H1 (cell line): ENCODE results near the gene SH3GL1. TPM values are rescaled to one million over a fixed set of nuclear protein-coding genes. Genes with fewer than 3 reads are reported as not detected.

Source experiments
- BCL11A ChIP-seq, 2 experiments: IDR thresholded peaks; one replicate each; pipeline ENCODE4 v1.6.1; 2011; ENCODE audit warnings: low read depth in 2 of 2, low read length in 2 of 2, mild to moderate bottlenecking in 2 of 2
- BRCA1 ChIP-seq: IDR thresholded peaks from 2 replicates; pipeline ENCODE4 v1.6.1; 2012; ENCODE audit warnings: low read depth, low read length, improper control_type of control experiment
- EZH2 ChIP-seq: fragments of 200-600 bp; sonication (generic); IDR thresholded peaks from 2 replicates; pipeline ENCODE4 v1.7.1; 2012; ENCODE audit warnings: low read depth, mild to moderate bottlenecking, moderate library complexity, low read length, inconsistent platforms; ENCODE audit not compliant: severe bottlenecking
- KDM1A ChIP-seq: fragments of 200-600, 300-600 bp; sonication (generic); IDR thresholded peaks from 2 replicates; pipeline ENCODE4 v1.7.1; 2016; ENCODE audit warnings: mild to moderate bottlenecking, low read length, borderline replicate concordance
- POU5F1 ChIP-seq: IDR thresholded peaks from 2 replicates; pipeline ENCODE4 v1.6.1; 2011; ENCODE audit warnings: low read depth, mild to moderate bottlenecking, low read length, moderate library complexity
- SAP30 ChIP-seq: fragments of 300-600 bp; sonication (generic); IDR thresholded peaks from 2 replicates; pipeline ENCODE4 v1.7.1; 2012; ENCODE audit warnings: low read length, moderate library complexity, mild to moderate bottlenecking, inconsistent platforms; ENCODE audit not compliant: insufficient read depth, insufficient replicate concordance
- SP2 ChIP-seq: IDR thresholded peaks from 2 replicates; pipeline ENCODE4 v1.6.1; 2012; ENCODE audit warnings: mild to moderate bottlenecking, low read length, inconsistent platforms
- polyA plus RNA-seq, 7 experiments: library from polyadenylated mRNA; depleted of rRNA in 3 of 7; stranded (reverse) in 5 of 7; unstranded in 2 of 7; fragments of >200 nt in 5 of 7; fragments of 200-250 nt in 2 of 7; gene quantifications; 1 replicate in 5 of 7; 2 replicates in 1 of 7; 4 replicates in 1 of 7; pipeline versions ENCODE4 v1.2.1 to v1.2.3, GENCODE V29; 2011 to 2013; ENCODE audit warnings: missing spikeins in 2 of 7, mixed read lengths in 2 of 7
- total RNA-seq: library from RNA; stranded (reverse); fragmentation: NEBNext Ultra II Directional; extraction: Animal tissue kit (Norgen Biotek cat#: 25700); gene quantifications from 2 replicates; pipeline ENCODE4 v1.2.1, GENCODE V29; 2021

The SH3GL1 gene
- total and polyA plus RNA-seq, 2 of the 8 experiments (the other 6 are each of a cell fraction or from before 2014, with no cell fraction given) = 81.5 to 102 TPM

DNA sequence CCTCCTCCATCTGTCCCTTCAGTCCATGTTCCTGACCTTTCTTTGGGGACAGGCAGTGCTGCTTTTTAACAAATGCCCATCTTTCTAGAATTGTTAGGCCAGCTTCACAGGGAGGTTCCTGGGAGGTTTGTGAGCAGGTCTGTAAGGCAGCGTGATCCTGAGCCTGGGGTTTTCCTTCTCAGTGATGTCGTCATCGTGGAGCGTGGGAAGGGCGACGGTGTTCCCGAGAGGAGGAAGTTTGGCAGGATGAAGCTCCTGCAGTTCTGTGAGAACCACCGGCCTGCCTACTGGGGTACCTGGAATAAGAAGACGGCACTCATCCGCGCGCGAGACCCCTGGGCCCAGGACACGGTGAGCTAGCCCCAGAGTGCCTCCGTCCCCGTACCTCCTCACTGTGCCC is 28.9 kb upstream of the SH3GL1 start (continued):
- TF ChIP-seq EZH2 = no peak
- TF ChIP-seq BCL11A (IDR thresholded peaks at IDR 0.05; ENCODE audit: low read depth in 2 of 2, low read length in 2 of 2) = no peak
- no peak for TF ChIP-seq BRCA1
- TF ChIP-seq KDM1A = no peak
- no peak for TF ChIP-seq SAP30
- no peak for TF ChIP-seq SP2
- no peak for TF ChIP-seq POU5F1
